ENCODE results near the gene HSPG2.

The HSPG2 gene

DNA sequence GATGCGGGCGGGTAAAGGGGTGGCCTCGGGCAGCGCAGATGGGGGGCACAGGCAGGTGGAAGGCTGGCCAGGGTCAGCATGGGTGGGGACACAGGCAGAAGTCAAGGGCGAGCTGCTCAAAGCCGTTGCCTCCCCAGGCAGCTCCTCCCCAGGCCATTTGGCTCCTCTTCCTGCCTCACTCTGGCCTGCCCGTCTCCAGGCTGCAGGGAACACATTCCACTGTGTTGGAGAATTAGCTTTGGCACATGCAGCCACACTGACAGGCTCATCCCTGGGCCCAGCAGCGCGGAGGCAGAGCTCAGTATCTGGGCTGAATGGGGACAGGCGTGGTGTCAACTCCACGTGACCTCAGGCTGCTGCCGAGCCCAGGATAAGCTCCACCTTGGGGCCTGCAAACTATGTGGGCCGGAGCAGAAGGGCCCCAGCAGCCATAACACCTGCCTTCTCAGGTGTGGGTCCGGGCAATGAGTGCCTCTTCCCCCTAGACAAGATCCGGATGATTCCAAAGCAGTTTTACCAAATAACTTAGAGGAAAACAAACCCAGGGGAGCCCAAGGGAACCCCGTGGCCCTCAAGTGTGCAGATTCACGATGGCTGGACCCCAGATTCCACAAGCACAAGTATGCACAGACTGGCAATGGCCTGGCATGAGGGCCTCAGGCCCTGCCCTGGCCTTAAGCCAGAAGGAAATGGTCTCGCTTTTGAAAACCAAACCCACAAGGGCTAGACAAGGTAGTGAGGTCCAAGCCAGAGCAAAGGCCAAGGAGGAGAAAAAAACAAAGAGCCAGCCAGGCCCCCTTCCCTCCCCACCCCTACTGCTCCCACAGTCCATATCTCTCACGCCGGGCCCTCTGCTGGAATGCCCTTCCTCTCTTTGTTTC, 40.2 kb downstream of the HSPG2 start:
- DNase-seq: no peak

DNA sequence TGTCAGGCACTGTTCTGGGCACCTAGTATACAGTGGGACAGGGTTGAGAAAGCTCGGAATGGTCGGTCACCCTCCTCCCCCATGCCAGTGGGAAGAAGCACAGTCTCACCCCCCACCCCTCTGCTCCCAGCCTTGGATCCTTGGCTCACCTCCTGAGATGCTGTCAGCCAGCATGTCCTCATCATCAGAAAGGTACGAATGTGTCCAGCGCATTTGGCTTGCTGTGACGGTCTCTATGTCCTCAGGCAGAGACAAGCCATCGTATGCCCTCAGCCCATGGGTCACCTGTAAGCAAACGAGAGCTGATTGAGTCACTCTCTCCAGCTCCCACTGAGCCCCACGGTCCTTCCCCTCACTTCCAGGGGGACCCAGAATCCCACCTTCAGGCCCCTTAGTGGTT, 41.1 kb downstream of the HSPG2 start:
- no peak for DNase-seq

DNA sequence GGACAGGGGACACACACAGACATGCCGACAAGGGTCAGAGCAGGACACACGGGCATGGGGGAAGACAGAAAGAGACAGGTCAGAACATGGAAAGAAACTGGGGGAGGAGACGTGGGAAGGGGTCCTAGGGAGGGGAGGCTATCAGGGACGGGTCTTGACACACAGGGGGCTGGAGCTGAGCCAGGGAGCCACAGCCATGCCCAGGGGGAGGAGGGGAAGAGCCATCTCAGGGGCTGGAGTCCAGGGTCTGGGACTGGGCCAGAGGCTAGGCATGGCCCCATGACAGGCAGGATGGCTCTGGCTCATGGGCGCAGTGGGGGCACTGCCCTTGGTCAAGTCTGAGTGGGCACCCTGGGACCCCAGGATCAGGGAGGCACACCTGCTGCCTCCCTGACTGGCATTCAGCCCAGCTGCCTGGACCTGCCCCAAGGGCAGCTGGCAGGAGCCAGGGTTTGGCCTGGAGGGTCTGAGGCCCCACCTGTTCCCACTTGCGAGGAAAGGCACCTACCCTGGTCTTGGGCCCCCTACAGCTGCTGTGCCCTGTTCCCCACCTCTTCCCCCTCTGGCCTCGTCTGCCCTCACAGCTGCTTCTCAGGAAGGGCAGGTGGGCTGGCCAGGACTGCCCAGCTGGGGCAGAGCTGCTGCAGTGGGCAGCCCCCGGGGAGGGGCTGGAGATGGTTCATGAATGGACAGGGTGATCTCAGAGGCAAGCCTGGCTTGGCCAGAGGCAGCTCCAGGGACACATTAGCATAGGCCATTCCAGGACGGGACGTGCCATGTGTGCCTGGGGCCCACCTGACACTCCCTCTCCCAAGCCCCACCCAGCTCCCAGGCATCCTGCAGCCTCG, 42.9 kb downstream of the HSPG2 start:
- DNase-seq: no peak

DNA sequence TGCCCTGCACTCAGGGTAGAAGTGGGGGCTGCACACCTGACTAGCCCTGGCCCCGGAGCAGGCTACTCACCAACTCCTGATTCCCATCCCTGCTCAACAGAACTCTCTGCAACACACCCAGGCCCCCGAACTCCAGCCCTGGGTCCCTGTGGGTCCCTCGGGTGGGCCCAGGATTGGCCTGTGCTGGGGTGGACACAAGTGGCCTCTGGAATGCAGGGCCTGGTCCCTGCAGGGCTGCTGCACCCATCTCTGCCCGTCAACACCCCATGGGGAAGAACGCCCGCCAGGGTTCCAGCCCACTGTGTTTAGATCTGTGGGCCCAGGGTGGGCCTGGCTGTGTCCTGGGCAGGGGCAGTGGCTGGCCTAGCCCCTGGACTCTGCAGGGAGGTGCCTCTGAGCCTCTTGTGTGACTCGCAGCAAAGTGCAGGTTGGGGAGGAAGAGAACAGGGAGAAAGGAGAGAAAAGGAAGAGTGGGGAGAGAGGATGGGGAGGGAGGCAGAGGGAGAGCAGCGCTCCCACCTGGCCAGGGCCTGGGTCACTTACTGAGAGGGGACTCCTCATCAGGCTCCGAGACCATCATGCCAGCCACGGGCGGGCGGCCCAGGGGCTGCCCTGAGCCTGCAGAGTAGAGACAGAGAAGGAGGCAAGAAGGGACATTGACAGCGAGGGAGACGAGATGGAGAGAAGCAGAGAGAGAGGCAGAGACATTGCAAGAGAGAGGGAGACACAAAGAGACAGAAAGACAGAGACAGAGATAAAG, 43.9 kb downstream of the HSPG2 start:
- no peak for DNase-seq

DNA sequence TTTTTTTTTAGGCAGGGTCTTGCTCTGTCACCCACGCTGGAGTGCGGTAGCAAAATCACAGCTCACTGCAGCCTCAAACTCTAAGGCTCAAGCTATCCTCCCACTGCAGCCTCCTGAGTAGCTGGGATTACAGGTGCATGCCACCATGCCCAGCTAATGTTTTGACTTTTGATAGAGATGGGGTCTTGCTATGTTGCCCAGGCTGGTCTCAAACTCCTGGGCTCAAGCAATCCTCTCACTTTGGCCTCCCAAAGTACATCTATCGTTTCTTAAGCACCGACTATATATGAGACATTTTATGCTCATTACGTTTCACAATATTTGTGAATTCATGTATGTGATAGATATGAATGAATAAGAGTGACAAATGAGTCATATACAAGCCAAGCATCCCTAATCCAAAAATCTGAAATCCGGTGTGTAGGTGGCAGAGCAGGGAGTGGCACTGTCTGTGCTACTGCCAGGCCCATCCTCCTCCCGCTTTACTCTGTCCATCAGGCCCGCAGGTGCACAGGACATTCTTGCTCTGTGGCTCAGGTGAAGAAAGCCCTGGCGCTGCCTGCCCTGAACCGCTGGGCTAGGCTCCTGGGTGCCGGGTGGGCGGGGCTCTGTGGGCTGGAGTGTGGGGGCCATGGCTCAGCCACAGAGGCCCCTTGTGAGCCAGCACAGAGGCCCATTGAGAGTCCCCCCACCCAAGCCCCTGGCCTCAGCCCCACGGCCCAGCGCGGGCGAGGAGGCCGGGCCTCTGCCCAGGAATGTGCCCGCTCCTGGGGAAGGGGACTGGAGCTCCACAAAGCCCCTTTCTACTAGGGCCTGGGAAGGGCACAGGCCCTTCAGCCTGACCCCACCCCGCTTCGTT, 45.3 kb downstream of the HSPG2 start:
- DNase-seq: no peak

DNA sequence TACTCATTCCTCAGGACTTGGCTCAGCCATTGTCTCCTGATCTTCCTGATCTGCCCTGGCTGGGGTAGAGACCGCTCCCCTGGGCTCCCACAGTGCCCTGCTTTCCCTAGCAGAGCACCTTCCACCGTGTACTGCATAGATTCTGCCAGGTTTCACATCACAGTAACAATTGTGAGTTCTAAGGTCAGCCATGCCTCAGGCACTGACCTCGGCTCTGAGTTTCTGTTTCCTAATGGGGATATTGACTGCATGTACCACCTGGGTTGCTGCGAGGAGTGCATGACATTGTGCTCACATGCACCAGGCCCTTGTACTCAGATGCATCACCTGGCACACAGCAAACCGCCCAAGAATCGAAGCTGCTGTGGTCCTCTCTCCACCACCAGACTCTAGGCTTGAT, 46.0 kb downstream of the HSPG2 start:
- no peak for DNase-seq

DNA sequence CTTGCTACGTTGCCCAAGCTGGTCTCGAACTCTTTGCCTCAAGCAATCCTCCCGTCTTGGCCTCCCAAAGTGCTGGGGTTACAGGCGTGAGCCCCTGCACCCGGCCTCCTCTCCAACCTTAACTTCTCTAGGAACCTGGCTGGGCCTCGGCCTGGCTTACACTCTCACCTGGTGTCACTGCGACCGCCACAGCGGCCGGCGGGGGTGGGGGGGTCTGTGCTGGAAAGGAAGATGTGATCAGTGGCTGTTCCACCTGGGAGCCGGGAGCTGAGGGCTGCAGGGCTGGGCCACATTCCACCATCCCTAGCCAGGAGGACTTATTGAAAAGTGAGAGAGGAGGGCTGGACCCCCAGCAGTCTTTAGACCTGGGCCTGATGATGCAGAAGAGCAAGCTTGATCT, 48.6 kb downstream of the HSPG2 start:
- DNase-seq: no peak

DNA sequence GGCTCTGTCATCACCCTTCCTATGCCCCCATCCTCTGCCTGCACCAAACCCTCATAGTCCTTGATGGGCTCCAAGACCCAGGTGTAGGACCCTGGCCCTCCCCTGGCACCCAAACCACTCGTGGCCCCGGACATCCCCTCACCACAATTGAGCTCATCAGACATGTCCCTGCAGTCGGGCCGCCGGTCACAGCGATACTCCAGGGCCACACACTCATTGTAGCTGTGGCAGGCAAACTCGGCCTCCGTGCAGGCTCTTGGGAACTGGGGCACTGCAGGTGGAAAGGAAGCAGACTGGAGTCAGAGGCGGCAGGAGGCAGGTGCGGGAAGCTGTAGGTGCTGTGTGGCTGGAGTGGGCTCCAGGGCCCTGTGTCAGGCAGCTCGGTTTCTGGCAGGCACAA, 49.3 kb downstream of the HSPG2 start:
- DNase-seq: no peak

DNA sequence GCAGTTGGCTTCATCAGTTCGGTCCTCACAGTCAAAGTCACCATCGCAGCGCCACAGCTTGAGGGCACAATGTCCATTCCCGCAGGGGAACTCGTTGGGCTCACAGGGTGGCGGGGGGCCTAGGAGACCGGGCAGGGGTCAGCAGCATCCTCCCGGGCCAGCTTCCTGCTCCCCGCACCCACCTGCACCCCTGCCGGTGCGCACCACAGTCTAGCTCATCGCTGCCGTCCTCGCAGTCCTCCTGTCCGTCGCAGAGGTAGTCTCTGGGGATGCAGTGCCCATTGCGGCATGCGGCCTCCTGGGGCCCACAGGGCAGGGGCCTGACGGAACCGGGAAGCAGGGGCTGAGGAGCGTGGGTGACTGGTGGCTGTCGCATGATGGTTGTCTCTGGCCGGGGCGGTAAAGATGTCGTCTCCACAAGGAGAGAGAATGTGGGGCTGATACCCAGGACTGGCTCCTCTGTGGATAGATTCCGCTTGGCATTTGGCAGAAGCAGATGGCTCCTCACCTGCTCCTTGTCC, 49.8 kb downstream of the HSPG2 start:
- DNase-seq: no peak

DNA sequence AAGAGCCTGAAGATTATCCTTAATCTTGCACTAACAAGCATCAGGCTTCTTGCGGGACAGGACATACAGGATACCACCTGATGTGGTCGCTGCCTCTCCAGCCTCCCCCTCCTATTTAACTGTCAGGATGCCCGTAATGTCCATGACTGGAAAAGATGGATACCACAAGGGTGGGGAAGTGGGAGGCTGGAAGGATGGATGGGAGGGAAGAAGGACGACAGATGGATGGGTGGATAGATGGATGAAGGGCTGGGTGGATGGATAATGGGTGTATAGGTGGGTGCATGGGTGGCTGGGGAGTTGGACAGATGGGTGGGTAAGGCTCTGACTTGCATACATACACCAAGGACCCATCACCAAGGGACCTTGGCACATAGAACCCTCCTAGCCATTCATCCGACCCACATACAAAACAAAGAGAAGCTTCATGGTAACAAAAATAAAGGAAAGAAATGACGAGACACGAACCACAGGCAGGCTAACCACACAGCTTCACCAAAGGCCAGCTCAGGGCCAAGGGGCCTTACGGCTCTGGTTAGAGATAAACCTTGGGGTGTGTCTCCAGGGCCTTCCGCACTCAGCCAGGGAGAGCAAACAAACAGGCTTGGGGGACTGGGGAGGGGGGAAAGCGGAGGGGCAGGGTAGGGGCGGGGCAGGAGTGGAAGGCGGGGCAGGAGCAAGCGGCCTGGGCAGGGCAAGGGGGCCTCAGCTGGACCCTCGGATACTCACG, 50.5 kb downstream of the HSPG2 start:
- DNase-seq: no peak

DNA sequence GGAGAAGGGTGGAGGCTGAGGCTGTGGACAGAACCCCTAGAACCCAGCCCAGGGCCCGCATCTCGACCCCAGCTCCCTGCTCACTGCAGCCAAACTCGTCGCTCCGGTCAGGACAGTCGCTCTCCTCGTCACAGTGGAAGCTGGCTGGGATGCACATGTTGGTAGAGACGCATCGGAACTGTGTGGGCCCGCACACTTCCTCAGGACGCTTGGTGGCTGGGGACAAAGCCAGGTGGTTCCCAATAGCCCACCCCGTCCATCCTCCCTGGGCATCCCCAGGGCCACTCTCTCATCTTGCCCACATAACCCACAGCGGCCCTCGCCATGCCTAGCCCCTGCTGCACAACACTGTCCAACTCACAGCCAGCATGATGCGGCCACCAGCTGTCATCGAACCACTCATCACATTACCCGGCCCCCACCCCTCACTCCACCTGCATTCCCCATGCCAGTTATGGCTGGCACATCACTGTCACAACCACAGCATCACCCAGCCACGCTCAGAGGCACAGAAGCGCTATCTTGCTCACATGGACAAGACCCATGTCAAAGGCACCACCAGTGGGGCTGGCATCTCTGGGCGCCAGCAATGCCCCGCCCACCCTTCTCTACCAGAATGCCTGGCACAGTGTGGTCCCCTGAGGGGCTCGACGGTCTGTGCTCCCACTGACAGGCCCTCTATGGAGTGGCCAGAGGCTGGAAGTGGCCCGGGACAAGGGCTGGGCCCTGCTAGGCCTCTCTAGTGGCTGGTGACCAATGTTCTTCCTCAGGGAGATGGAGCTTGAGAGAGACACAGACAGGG, 51.7 kb downstream of the HSPG2 start:
- no peak for DNase-seq

DNA sequence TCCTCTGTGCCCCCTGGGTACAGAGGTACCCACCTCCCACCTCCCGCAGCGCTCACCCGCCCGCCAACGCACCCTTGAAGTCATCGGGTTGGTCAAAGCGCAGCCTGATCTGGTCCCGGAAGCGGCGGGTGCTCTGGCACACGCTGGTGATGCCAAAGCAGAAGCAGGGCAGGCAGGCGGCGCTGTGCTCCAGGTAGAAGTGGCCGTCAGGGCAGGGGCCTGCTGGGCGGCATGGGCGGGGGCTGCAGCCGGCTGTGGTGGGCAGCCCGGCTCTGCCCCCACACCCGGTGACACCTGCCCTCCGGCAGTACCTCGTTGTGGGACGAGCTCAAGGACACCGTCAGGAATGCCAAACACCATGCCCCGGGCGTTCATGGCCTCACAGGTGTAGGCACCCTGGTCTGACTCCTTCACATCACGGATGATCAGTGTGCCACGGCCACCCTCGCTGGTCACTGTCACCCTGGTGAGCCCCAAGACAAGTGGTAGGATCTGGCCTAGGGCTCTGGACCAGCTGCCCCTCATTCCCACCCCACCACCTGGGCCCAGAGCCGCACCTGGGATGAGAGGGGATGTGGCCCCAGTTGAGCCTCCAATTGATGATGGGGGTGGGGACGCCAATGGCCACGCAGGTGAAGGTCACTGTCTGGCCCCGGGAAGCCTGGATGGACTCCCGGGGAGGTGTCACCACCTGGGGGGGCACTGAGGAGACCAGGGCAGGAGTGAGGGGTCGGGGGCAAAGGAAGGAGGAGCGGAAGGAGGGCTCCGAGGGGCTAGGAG, 52.5 kb downstream of the HSPG2 start:
- DNase-seq: no peak

DNA sequence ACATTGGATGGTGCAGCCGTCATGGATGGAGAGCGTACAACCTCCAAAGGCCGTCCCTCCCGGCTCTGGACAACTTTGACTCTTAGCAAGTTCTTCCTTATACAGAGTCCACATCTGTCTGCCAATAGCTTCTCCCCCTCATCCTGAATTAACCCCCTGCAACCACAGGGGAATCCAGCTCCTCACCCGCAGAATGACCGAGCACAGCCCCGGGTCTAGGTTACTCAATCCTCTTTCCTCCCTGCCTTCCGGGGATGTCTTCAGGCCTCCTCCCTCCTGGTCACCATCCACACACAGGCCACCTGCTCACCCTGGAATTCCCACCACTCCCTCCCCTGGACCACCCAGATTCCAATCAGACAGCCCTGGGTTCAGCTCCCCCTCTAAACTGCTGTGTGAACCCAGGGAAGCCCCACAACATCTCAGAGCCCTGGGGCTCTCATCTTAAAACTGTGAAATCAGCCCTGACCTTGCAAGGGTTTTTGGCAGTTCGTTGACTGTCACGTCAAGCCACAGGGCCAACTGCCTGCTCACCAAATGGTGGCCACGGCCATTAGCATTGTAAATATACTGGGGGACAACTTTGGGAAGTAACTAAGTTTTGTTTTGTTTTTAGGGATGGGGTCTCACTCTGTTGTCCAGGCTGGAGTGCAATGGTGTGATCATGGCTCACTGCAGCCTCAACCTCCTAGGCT, 54.2 kb downstream of the HSPG2 start:
- no peak for DNase-seq

DNA sequence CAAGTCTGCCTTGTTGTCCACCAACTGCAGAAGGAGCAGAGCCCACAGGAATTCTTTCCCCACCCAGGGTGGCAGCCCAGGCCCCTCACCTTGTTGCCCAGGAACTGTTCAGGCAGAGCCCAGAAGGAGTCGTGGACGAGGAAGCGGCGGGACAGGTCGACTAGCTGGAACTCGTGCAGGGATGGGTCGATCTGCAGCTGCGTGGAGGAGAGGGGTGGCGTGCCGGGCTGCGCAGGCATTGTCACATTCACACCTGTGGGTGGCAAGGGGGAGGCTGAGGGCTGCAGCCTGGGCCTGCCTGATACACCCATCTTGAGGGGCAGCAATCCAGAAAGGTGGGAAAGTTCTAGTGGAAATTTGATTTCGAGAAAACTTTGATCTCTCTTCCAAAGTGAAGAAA, 55.9 kb downstream of the HSPG2 start:
- DNase-seq: no peak

DNA sequence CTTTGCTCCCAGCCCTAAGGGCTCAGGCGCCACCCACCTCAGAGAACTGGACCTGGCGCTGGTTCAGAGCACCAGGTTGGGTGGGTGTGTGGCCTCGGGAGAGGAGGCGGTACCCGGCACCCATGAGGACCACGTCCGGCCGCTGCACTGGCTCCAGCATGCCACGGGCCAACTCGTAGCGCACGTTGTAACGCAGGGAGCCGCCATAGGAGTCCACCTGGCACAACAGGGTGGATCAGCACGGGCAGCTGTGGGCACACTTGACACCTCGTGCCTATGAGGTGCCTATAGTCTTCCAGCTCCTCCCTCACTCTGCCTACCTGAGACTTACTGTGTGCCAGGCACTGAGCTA, 56.5 kb downstream of the HSPG2 start:
- no peak for DNase-seq

DNA sequence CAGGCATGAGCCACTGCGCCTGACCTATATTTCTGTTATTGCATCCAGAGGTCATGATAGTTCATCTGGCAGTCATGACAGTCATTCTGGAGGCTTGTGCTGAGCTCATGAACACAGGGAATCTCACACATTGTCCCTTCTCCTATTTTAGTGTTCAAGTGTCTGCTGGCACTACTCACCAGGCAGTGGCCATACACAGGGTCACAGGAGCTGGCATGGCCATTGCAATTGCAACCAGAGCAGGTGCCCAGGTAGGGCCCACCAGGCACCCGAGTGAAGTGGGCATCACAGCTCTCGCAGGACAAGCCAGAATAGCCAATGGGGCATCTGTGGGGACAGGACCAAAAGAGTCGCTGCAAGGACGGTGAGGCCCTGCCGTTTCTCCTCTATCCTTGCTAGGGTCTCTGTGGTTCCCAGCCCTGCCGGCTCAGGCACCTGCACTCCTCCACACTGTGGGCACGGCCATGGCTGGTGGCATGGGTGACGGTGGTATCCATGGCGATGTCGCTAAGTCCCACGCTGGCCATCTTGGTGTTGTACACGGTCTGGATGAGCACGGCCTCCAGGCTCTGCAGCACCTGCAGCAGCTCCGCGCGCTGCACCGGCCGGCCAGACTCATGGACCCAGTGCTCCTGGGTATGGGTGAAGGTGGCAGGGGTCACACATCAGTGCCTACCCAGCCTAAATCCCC, 57.0 kb downstream of the HSPG2 start:
- DNase-seq: no peak

DNA sequence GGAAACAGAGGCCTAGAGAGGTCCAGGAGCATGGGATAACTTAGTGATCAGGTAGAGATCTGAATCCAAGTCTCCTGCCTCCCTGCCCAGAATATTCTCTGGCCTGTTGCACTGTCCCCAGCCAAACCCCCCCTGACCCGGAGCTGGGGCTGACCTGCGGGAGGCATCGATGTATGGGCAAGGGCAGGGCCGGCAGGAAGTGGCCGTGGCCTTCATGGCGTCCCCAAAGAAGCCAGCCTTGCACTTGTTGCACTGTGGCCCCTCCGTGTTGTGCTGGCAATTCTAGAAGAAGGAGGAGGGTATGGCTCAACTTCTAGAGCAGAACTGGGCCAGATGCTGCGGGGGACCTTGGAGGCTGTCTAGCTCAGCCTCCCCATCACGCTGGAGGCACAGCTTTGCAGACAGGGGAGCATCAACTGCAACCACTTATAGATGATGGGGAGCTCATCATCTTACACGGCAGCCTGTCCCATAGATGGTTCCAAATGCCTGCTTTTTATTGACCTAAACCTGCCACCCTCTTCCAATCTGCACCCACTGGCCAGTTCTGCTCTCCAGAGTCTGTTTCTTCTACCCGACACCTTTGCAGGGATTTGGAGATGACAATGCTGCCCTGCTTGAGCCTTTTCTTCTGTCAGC, 58.2 kb downstream of the HSPG2 start:
- DNase-seq: no peak

Data from SHP77 treated with DMSO at 0.1 percent for 48 hours (cell line).